Measurements from ENCODE around the gene ZNF491.

The ZNF491 gene

DNA sequence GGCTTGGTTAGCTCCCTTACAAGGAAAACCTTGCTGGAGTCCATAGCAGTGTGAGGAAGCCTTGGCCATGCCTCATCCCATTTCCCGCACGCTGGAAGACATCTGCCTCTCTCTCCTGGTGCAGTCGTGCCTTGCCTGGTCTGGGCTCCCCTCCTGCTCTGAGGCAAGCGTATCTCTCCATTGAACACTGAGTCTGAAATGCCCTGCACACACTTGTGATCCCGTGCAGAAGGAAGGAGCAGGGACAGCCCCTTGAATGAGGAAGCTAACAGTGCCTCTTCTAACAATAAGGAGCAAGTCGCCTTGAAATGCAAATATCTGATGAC lies 15.3 kb downstream of the ZNF491 start:
- Histone ChIP-seq H3K4me2 (ENCODE audit: low read depth, low read length, poor library complexity, severe bottlenecking) (peak overlapping the region; percentile 89), H2AFZ (ENCODE audit: low read length) (peak overlapping the region; percentile 92), H4K20me1 (ENCODE audit: insufficient read depth, low read length, poor library complexity, severe bottlenecking) (no peaks in the 10 kb centered on the region), H3K4me3 (ENCODE audit: low read length, poor library complexity, severe bottlenecking) (peak overlapping the region; percentile 78), H3K79me2 (ENCODE audit: insufficient read depth, low read length) (peaks cover 15% of the 10 kb centered on the region), H3F3A (ENCODE audit: low read depth) (no peaks in the 10 kb centered on the region), H3K9me2 (replicated peaks; ENCODE audit: low read depth, low read length) (no peaks in the 10 kb centered on the region), H3K4me1 (ENCODE audit: insufficient read depth, low read length, poor library complexity, severe bottlenecking) (peaks cover 11% of the 10 kb centered on the region), H3K27me3 (ENCODE audit: insufficient read depth, low read length, poor library complexity, severe bottlenecking) (no peaks in the 10 kb centered on the region), H3K9ac (ENCODE audit: low read depth, low read length, poor library complexity, severe bottlenecking) (peak overlapping the region; percentile 85), H3K9me3 (ENCODE audit: insufficient read depth, low read depth, low read length) (no peaks in the 10 kb centered on the region), H3K36me3 (ENCODE audit: insufficient read depth, low read length) (no peaks in the 10 kb centered on the region)
- TF ChIP-seq EZH2phosphoT487 (IDR thresholded peaks at IDR 0.05; ENCODE audit: borderline replicate concordance), result no peak
- no peak for TF ChIP-seq CTCF (conservative IDR thresholded peaks at IDR 0.05; ENCODE audit: low read length)

- H3K4me2 ChIP-seq (ENCODE audit: low read depth, low read length, poor library complexity, severe bottlenecking), result peak within 1 kb of the TSS; percentile 89
- peak within 1 kb of the TSS; percentile 85 for H3K9ac ChIP-seq (ENCODE audit: low read depth, low read length, poor library complexity, severe bottlenecking)
- no peaks in the 10 kb centered on the region for H3K9me2 ChIP-seq (replicated peaks; ENCODE audit: low read depth, low read length)
- TF ChIP-seq EZH2phosphoT487 (IDR thresholded peaks at IDR 0.05; ENCODE audit: borderline replicate concordance), result no peak
- TF ChIP-seq CTCF (conservative IDR thresholded peaks at IDR 0.05; ENCODE audit: low read length), result no peak
- no peaks in the 10 kb centered on the region for H3K27me3 ChIP-seq (ENCODE audit: insufficient read depth, low read length, poor library complexity, severe bottlenecking)
- H3K9me3 ChIP-seq (ENCODE audit: insufficient read depth, low read depth, low read length), result no peaks in the 10 kb centered on the region
- peaks cover 11% of the 10 kb centered on the region for H3K4me1 ChIP-seq (ENCODE audit: insufficient read depth, low read length, poor library complexity, severe bottlenecking)
- peaks cover 15% of the 10 kb centered on the region for H3K79me2 ChIP-seq (ENCODE audit: insufficient read depth, low read length)
- H3F3A ChIP-seq (ENCODE audit: low read depth), result no peaks in the 10 kb centered on the region
- H2AFZ ChIP-seq (ENCODE audit: low read length), result peak within 1 kb of the TSS; percentile 92
- H3K4me3 ChIP-seq (ENCODE audit: low read length, poor library complexity, severe bottlenecking), result peak within 1 kb of the TSS; percentile 78
- H4K20me1 ChIP-seq (ENCODE audit: insufficient read depth, low read length, poor library complexity, severe bottlenecking), result no peaks in the 10 kb centered on the region
- no peaks in the 10 kb centered on the region for H3K36me3 ChIP-seq (ENCODE audit: insufficient read depth, low read length)
Measured at GRCh38 chr19:11814029-11814699, 15.8 kb downstream of the ZNF491 start, which contains the start of gene ZNF440. ZNF440 (plus strand) TSS chr19:11814273; CDS start chr19:11814448, 175 bp downstream.

- Histone ChIP-seq H3K79me2 (ENCODE audit: insufficient read depth, low read length) (peaks cover 15% of the 10 kb centered on the region), H3K9me3 (ENCODE audit: insufficient read depth, low read depth, low read length) (no peaks in the 10 kb centered on the region), H3F3A (ENCODE audit: low read depth) (no peaks in the 10 kb centered on the region), H3K4me3 (ENCODE audit: low read length, poor library complexity, severe bottlenecking) (peak overlapping the region; percentile 78), H3K9me2 (replicated peaks; ENCODE audit: low read depth, low read length) (no peaks in the 10 kb centered on the region), H2AFZ (ENCODE audit: low read length) (peak overlapping the region; percentile 92), H3K9ac (ENCODE audit: low read depth, low read length, poor library complexity, severe bottlenecking) (peak overlapping the region; percentile 85), H3K4me2 (ENCODE audit: low read depth, low read length, poor library complexity, severe bottlenecking) (peak overlapping the region; percentile 89), H3K36me3 (ENCODE audit: insufficient read depth, low read length) (no peaks in the 10 kb centered on the region), H3K27me3 (ENCODE audit: insufficient read depth, low read length, poor library complexity, severe bottlenecking) (no peaks in the 10 kb centered on the region), H4K20me1 (ENCODE audit: insufficient read depth, low read length, poor library complexity, severe bottlenecking) (no peaks in the 10 kb centered on the region), H3K4me1 (ENCODE audit: insufficient read depth, low read length, poor library complexity, severe bottlenecking) (peaks cover 11% of the 10 kb centered on the region)
- no peak for TF ChIP-seq CTCF (conservative IDR thresholded peaks at IDR 0.05; ENCODE audit: low read length)
- no peak for TF ChIP-seq EZH2phosphoT487 (IDR thresholded peaks at IDR 0.05; ENCODE audit: borderline replicate concordance)
Measured at GRCh38 chr19:11814700-11815035, 16.3 kb downstream of the ZNF491 start.
